Activated CD4-positive, alpha-beta T cell treated with anti-CD3 and anti-CD28 coated beads, Interleukin-2, amount 50 U/mL, for 1 hour (primary cell): ENCODE results near the gene DGKG.

Source experiments
- DNase-seq: peaks from one replicate; pipeline ENCODE4 v3.0.0-alpha.2; 2020

DGKG gene

DNA sequence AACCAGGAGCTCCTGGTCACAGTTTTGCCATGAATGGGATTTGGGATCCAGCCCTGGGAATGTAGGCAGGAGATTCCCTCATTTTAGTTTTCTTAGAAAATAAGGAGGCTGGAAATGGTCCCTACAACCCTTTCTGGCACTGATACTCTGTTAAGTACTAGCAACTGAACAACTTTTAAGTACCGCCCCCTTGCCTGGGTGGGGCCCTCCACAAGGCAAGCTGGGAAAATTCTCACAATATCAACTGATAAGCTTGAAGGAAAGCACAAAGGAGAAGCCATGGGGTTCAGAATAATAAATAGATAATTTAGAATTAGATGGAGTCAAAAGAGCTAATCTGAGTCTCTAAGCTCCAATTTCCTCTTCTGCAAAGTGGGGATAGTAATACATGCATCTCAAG is 4.2 kb upstream of the DGKG start:
- no peak for DNase-seq

DNA sequence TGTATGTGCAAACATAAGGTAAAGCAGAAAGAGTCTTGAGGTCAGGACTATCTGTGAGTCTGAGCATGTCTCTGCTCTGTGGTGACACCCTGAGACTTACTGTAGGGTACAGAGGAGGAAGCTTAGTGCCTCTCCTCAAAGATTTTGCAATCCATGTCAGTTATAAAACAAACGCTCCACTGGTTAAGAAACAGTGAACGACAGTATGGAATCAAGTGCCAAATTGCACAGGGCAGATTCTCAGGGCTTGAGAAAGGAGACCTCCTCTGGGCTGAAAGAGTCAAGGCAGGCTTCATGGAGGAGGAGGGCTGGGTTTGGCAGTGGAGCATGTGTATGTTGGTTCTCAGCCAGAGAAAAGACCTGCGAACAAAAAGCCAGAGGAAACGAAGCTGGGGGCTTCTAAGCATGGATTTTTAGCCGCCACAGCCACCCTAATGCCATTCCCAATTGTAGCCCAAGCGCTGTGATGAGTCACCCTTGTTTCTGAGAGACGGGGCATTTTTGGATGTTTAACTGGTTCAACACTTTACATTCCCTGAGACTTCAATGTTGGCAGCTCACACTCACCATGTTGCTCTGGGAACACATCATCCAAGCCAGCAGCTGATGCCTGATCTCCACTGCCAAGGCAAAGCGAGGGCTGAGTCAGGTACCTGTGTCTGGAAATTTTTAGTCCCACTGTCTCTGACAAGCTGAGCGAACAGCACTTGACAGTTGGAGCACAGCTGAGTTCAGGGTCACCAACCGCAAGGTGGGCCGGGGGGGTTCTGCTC is 3.4 kb upstream of the DGKG start:
- no peak for DNase-seq

DNA sequence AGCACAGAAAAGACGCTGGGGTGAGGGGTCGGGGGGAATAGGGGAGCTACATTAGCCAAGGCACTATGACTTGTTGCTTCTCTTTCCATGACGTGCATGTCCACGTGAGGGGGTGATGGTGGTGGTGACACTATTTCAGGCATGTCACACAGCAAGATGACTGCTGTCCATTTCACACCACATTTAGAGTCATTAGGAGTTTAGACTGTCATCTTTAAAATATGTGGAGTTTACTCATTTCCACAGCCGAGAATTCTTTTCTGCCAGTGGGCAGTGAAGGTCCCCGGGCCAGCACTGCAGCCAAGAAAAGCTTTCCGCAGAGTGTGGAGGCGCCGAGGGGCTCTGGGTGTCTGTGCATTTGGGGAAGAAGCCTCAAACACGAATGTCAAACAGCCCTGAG is 954 bp upstream of the DGKG start:
- DNase-seq: no peak

DNA sequence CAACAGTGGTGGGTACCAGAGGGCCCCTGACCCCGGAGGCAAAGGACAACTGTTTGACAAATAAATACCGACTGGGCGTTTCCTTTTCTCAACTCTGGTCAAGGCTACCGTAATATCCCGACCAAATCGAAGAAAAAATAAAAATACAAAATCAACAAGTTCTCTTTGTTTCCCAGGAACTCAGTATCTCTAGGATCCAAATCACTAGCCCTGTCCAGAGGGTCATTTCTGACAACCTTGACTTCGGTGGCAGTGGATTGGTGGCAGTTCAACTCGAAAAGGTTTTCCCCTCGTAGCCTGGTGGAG is 456 bp upstream of the DGKG start:
- DNase-seq: no peak

DNA sequence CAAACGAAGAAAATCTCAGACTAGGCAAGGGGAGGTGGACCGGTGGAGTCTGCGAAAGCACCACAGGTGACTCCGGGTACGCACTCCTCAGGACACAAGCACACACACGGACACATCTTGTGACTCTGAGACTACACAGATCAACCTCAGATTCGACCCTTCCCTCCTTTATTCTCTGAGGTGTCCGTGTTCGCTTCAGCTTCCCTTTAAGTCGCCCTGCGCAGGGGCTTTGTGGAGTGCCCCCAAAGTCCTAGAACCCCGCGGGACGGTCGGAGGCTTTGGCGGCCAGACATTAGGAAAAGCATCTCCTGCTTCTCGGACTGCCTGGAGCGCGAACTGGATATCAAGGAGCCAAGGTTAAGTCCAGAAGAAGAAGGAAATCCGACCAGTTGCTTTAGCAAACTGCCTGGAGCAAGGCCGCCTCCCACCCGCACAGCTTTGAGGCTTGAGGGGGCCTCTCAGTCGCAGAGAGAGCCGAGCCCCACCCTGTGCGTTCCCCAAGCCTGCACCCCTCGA is 730 bp downstream of the DGKG start:
- no peak for DNase-seq

DNA sequence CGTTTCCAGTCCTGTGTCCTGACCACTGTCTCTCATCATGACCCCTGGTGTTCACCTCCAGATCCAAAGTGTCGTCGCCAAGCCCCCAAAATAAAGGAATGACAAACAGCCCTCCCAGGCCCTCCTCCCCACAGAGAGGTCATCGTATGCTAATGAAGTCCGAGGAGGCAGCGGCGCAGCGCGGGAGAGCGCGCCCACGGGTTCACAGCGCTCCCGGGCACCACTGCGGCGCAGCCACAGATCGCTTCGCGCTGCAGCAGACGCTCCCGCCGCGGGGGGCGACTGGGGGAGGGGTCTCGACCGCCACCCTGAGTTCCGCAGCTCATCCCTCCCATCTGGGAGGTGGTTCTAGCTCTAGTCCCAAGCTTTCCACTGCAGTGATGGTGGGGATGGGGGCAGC is 1.3 kb downstream of the DGKG start:
- DNase-seq: no peak

DNA sequence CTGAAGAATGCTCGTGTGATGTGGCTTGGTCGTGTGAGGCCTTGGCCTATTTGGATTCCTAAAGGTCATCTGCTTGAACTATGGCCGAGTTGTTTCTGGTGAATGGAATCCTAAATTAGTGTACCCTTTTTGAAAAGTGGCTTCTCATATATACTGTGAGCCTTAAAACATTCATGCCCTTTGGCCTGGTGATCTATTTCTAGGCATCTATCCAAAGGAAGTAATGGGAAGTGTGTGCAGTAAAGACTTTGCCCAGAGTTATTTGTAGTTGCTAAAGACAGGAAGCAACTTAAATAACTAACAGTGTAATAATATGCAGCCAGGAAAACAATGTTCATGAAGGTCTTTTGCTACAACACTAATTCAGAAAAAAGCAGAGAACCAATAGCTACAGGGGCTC is 3.0 kb downstream of the DGKG start:
- DNase-seq: no peak

DNA sequence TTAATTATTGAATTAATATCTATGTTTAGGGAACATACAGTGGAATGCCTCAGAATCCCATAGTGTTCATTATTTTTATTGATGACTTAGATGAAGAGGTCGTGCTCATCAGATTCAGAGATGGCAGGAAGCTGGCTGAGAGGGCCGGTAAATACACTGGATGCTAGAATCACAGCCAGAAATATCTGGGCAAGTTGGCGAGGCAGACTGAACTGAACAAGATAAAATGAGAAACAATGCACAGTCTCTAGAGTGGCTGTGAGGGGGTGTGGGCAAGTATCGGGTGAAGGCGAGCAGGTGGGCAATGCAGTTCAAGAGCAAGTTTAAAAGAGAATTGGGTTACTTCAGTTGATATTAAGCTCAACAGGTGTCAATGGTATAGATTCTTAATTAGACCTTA is 5.9 kb downstream of the DGKG start:
- DNase-seq: no peak

DNA sequence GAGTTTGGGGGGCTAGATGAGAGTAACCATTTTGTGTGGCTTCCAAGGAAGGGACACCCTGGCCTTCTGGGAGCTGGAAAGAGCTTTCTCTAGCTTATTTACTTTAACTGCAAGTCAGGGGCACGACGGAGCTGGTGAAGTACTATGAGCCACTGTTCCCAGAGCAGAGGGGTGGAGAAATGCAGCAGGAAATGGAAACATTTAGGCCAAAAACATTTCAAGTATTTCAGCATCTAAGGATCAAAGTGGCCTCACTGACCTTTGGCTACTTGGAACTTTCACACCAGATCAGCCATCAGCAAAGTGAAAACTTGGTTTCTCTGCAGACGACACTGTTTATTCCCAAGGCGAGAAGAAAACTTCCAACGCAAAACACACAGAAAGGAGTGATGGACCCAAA is 7.9 kb downstream of the DGKG start:
- no peak for DNase-seq

DNA sequence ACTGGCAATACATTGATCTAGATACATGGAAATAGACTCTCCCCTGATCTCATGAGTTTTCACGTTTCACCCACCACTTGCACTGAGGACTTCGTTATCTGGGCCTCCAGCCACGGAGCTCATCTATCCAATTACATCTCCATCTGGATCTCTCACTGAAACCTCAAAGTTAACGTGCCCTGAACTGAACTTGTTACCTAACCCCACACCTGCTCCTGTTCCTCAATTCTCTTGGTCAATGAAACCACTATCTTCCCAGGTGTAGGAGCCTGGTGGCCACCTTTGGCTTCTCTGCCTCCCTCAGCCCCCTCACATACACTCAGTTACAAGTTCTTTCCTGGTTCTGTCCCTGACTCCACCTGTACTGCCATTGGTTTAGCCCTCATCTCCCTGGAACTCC is 9.7 kb downstream of the DGKG start:
- no peak for DNase-seq

DNA sequence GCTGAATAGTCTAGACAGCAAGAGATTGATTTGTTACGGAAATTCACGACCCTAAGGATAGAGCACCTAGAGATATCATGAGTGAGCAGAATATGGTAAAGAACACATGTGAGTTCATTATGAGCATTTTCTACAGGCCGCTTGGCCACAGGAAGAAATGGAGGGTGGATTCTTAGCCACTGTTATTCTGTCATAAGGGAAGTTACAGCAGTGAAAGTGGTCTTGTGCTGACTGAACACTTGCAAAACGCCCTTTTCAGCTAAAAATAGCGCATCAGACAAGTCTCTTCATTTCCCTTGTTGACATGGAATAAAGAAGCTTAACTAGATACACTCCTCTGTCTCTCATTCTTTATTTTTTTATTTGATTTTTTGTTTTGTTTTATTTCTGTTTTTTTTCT is 19.8 kb downstream of the DGKG start:
- no peak for DNase-seq

DNA sequence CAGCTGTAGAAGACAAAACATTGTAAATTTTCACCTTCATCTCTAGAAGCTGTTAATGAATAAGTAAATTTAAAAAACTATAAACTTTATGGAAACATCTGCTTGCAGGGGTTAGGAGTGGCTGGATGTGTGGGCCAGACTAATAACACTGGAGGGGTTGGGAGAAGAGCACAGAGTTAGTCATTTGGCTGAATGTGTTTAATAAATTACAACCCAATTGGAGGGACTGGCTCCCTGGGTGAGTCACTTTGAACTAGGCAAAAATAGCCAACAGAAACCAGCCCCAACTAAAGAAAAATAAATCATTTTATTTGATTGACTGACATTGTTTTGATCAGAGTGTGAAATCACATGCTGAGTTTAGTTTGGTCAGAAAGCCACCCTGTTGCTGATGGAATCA is 21.8 kb downstream of the DGKG start:
- DNase-seq: no peak

DNA sequence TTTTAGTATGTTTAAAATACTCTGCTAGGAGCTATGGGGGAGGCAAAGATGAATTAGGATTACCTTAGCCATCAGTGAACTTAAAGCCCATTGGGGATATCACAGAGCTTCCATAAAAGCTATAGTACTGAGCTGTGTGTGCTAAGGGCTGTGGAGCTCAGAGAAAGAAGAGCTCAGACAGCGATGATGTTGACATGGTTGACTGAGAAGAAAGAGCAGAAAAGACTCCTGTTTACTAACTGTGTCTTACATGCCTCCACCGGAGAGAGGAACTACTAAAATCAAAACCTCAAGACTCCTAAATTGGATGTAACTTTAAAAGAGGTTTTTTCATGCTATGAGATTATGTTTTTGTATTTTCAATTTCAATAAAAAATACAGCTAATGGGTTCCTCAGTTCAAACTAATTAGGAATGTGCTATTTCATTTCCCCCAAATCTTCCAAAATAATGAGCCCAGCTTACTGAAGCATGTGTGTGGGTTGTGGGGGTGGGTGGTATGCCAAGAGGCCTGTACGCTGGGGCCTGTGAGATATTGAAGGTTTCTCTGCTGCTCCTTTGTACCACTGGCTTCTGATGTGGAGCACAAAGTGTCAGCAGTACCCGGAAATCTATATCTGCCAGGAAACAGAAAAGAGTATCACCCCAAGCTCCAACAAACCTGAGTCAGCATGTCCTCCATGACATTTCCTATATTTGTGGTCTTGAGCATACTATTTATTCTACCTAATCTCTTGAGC is 22.7 kb downstream of the DGKG start:
- DNase-seq: no peak

DNA sequence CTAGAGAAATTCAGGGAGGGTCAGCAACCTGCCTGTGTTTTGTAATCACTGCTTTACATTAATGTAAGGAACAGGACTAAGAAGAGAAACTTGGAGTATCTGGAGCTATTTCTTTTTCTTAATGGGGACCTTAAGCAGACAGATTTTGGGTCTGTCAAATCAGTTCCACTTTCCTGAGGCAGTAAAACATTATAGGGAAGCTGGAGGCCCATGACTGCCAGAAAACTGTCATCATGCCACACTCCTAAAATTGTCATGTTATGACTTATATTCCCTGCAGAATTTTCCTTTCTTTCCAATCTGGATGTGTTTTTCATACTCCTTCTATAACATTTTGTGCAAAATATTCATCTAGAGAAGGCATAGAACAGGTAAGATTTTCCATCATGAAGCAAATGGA is 28.8 kb downstream of the DGKG start:
- no peak for DNase-seq

DNA sequence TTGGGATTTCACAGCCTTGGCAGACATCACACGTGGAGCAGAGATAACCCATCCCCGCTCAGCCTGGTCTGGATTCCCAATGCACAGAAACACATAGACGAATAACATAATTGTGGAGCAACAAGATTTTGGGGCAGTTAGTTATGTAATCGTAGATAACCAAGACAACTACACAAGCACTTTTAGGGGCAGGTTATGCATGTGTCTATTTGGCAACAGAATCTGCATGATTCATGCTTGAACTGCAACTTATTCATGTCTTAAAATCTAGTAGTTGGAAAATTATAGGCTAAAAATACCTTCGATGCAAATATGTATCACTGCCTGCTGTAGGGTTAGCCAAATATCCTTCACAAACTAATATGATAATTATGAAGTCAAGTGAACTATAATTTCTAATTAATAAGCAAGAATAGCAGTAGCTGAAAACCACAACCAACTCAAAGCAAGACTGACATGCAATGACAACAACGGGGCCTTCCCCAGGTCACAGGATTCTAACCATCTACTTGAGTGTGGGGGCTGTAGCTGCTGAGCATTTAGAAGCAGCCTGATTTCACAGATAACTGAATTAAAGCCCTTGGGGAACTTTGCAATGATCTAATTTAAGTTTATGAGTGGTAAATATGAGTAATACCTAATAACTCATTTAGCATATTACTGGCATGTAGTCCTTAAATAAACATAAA is 31.1 kb downstream of the DGKG start:
- DNase-seq: no peak

DNA sequence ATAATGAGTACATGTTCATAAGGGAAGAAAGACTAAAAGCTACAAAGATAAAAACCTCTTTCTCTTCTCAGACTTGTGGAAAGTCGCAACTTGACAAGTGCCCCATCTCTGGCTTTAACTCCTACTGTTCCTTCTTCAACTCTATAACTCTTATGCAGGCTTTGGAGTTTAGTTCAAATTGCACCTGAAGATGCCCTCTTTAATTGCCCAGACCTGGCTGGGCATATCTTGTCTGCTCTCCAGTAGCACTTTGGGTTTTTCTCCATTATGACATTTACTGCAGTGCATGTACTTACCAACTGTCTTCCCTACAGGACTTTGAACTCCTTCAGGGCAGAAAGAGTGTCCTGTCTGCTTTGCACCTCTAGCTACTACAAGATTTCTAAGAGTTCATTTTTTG is 32.4 kb downstream of the DGKG start:
- no peak for DNase-seq

DNA sequence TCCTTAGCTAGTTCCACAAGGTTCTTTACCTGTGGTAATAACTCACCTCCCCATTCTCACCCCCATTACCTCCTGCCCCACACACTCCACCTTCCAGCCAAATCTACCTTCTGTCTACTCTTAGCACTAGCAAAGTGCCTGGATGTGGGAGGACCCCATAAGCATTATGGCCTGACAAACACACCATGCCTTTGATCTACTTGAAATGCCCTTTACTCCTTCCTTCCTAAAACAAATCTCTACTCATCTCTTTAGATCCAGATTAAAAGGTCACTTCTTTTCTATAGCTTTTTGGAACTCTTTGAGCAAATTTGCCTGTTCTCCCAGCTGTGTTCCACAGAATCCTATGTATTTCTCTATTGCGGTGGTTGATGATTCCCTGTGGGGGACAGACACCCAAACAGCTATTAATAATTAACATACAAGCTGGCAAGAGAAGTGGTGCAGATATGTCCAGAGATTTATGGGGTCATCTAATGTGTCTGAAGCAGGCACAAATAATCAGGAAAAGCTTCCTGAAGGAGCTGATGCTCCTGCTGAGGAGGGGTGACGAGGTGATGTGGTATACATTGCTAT is 34.0 kb downstream of the DGKG start:
- no peak for DNase-seq

DNA sequence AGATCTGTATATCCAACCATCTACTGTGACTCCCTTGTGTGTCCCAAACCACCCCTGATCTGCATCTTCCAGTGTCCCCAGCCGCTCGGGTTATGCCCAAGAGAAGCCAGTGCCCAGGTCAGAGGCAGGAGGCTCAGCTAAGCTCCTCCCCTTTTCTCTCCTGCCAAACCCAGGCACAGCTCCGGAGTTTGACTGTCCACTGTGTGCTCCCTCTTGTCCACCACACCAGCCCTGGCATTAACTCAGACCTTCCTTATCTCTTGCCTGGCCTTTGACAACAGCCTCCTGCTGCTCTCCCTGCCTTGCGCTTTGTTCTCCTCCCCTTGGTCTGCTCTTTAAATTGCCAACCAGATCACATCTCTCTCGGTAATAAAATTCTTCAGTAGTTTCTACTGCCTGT is 39.3 kb downstream of the DGKG start:
- DNase-seq: no peak

DNA sequence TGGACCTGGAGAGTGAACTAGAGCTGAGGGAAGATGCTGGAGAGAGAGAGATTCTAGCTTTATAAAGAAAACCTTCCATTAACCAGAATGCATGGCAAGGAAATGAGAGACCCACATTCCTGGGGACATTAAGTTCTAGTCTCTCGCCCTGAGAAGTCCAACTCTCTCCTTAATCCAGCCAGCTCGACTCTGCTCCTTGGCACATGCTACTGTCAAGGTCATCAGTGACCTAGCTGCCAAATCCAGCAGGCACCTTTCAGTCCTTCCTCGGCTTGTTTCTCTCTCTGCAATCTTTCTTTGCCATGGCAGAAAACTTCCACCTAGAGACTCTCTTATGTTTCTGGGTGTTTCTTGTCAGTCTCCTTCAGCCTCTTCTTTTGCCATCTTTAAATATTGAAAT is 40.3 kb downstream of the DGKG start:
- no peak for DNase-seq

DNA sequence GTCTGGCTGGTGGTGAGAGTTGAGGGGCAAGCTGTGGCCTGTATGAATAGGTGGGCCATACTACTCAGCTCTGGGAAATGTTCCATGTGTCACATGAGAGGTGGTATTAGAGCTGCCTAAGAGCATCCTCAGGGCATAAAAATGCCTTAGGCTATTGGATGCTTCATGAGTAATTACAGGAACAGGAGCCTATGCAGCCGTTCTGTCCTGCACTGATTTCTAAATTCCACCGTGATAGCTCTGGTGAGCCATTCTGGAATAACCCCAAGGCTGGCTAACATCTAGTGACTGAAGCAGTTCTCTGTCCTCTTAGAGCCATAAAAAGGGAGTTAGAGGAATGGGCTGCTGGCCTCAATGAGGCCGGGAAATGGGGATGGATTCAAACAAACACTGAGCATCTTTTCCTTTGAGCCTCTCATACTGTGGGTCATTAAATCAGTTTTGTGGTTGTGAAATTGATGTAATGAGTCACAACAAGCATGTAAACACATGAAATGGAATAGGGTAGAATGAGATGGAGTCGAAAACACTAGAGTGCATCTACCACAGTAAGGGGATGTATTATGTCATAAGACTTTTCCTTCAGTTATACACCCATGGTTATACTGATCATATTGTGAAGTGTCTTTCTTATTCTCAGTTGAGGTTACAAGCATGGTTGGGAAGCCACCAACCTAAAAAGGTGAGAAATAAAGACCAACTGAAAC is 41.0 kb downstream of the DGKG start:
- no peak for DNase-seq

DNA sequence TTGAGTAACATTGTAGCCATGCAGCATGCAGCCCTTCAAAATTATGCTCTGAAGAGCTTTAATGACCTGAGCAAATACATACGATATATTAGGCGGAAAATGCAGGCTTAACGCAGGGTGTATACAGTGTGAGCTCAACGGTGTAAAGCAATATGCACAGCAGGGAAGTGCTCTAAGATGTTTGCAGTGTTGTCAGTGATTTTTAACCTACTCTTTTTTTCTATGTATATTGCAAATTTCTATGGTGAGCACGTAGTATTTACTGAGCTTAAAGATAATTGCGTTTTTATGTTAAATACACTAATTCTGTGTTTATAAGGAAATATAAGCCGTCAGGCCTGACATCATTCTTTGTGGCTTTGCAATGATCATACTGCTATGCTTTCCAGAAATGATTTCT is 42.1 kb downstream of the DGKG start:
- DNase-seq: no peak

DNA sequence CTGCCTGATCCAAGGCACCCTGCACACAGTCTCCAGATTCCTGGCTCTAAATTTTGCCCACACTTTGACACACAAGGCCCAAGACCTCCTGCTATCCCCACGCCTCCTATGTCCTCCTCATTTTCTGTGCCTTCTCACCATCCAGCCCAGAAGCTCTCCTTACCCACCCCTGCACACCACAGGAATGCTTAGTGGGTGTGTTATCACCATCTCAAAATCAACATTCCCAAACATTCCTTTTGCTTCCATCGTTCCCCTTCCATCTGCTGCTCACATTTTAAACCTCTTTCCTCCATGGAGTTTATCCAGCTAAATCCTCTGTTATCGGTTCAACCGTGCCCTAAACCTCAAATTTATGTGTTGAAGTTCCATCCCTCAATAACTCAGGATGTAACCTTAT is 43.9 kb downstream of the DGKG start:
- DNase-seq: no peak

DNA sequence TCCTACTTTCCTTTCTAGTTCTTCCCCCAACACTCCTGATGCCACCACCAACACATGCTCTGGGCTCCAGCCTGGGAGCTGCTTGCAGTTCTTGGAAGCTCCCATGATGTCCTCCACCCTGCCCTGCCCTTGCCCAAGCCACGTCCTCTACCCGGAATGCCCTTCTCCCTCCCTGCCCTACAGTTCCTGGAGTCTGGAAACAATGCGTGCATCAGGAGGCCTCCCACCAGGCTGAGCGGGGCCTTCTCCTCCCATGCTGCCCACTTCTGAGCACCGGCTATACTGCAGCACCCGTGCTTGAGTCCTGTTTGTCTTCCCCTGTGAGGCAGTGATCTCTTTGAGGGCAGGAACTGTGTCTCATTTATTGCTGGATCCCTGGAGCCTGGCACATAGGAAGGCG is 44.6 kb downstream of the DGKG start:
- no peak for DNase-seq
